K562 treated with DMSO at 1 percent for 12 hours (cell line): ENCODE measurements around the gene FLVCR2. TPM values are rescaled to one million over a fixed set of nuclear protein-coding genes. Genes with fewer than 3 reads are reported as not detected.

Experiments
- total RNA-seq: library from RNA; unstranded; fragments of 300-600 nt; gene quantifications from 2 replicates; pipeline ENCODE4 v1.2.3, GENCODE V29; 2022; ENCODE audit not compliant: insufficient read depth

Gene FLVCR2
- not detected in 2 replicates for total RNA-seq

GRCh38 chr14:75578102-75578785 is at the start of gene FLVCR2:
Gene FLVCR2 (plus strand): TSS chr14:75578620. CDS start chr14:75578973, 353 bp downstream.

GRCh38 chr14:75660630-75661498 is 82.4 kb downstream of the FLVCR2 start, which contains the start of the genes ERG28 and TTLL5:
Gene ERG28 (minus strand): TSS chr14:75660876. CDS start chr14:75657502, 3,374 bp downstream.
Gene TTLL5 (plus strand): TSS chr14:75661246. CDS start chr14:75663150, 1,904 bp downstream.

Other genes starting within 250 kb of the FLVCR2 start
- 25.7 and 41.7 TPM in 2 replicates for gene JDP2, start 150.6 kb upstream of the FLVCR2 start, total RNA-seq
- gene BATF, start 56.2 kb upstream of the FLVCR2 start, total RNA-seq = 0.89 and 7.1 TPM in 2 replicates
- gene ERG28, start 82.3 kb downstream of the FLVCR2 start, total RNA-seq = 11.2 and 13.6 TPM in 2 replicates
- 1.4 and 9.4 TPM in 2 replicates for gene TTLL5, start 82.6 kb downstream of the FLVCR2 start, total RNA-seq